ENCODE data around the gene DIRAS2. TPM values are rescaled to one million over a fixed set of nuclear protein-coding genes. Genes with fewer than 3 reads are reported as not detected.

Gene DIRAS2
- polyA plus RNA-seq, 2 of the 4 experiments (the other 2 are of a cell fraction): 0.08 to 0.12 TPM

GRCh38 chr9:90659650-90660364 is 17.2 kb upstream of the DIRAS2 start:
- 4% methylated on average over 3 of the region's 3 CpGs for WGBS (ENCODE audit: missing lambda C conversion rate)
- FAIRE-seq: no peak
- ChIA-PET POLR2A (no interaction called here), CTCF (interaction anchor here (1.2 kb wide), 1 partner anchor 17 kb away, joined by 3 read pairs; no protein-coding TSS in a partner anchor)
- ATAC-seq: no peak
- Histone ChIP-seq H3K9me3 (peaks cover 5% of the 10 kb centered on the region; the same call in 1 of the 3 replicates), H3K4me2 (no peak overlapping the region), H3K4me1 (no peaks in the 10 kb centered on the region), H3K4me3 (no peak overlapping the region), H3K27ac (no peak overlapping the region)
- DNase-seq (ENCODE audit: low read depth in 1 of 2, low spot score in 1 of 2): no peak
- no peak for TF ChIP-seq RNF2 (IDR thresholded peaks at IDR 0.05; ENCODE audit: borderline replicate concordance, low read depth)
- peak; percentile 24; the same call in 1 of the 2 replicates for TF ChIP-seq GATA3 (IDR thresholded peaks at IDR 0.05; ENCODE audit: borderline replicate concordance)

DNA sequence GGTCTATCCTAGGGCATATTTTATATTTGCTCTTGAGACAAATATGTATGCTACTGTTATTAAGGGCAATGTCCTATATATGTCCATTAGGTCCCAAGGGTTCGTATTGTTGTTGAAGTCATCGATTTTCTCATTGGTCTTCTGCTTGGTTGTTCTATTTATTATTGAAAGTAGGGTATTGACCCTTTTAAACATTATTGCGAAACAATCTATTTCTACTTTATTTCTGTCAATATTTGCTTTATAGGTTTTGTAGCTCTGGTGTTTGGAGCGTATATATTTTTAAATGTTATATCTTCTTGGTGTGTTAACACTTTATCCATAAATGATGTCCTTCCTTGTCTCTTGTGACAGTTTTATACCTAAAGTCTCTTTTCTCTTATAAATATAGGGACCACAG is 16.2 kb upstream of the DIRAS2 start:
- Histone ChIP-seq H3K27ac (no peak overlapping the region), H3K9me3 (peaks cover 2% of the 10 kb centered on the region; the same call in 1 of the 3 replicates), H3K4me1 (no peaks in the 10 kb centered on the region), H3K4me3 (no peak overlapping the region), H3K4me2 (no peak overlapping the region)
- POLR2A ChIA-PET: no interaction called here
- DNase-seq (ENCODE audit: low read depth in 1 of 2, low spot score in 1 of 2) (no peak), ATAC-seq (no peak), FAIRE-seq (no peak)
- TF ChIP-seq, protein P1, sequence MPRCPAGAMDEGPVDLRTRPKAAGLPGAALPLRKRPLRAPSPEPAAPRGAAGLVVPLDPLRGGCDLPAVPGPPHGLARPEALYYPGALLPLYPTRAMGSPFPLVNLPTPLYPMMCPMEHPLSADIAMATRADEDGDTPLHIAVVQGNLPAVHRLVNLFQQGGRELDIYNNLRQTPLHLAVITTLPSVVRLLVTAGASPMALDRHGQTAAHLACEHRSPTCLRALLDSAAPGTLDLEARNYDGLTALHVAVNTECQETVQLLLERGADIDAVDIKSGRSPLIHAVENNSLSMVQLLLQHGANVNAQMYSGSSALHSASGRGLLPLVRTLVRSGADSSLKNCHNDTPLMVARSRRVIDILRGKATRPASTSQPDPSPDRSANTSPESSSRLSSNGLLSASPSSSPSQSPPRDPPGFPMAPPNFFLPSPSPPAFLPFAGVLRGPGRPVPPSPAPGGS (IDR thresholded peaks at IDR 0.05): no peak
- TF ChIP-seq RCOR1 (IDR thresholded peaks at IDR 0.05; ENCODE audit: low read depth, low read length) (no peak), PBX3 (IDR thresholded peaks at IDR 0.05) (no peak), MAFK (IDR thresholded peaks at IDR 0.05; ENCODE audit: partially characterized antibody) (no peak), EHF (CRISPR knock-in tag; IDR thresholded peaks at IDR 0.05) (no peak), EP300 (IDR thresholded peaks at IDR 0.05) (no peak), CHD2 (IDR thresholded peaks at IDR 0.05; ENCODE audit: low read length, partially characterized antibody) (no peak), CEBPB (IDR thresholded peaks at IDR 0.05) (no peak), ZFP36 (IDR thresholded peaks at IDR 0.05; ENCODE audit: borderline replicate concordance, partially characterized antibody) (no peak), CHD4 (IDR thresholded peaks at IDR 0.05; ENCODE audit: borderline replicate concordance) (no peak), MAZ (IDR thresholded peaks at IDR 0.05; ENCODE audit: borderline replicate concordance, low read depth, low read length) (no peak), HMGXB4 (CRISPR knock-in tag; IDR thresholded peaks at IDR 0.05; ENCODE audit: borderline replicate concordance) (no peak), REST (IDR thresholded peaks at IDR 0.05) (no peak), NFE2L2 (conservative IDR thresholded peaks at IDR 0.05; ENCODE audit: low read length) (no peak), EHMT2 (IDR thresholded peaks at IDR 0.05; ENCODE audit: low read depth) (no peak)
- TF ChIP-seq, protein P2, sequence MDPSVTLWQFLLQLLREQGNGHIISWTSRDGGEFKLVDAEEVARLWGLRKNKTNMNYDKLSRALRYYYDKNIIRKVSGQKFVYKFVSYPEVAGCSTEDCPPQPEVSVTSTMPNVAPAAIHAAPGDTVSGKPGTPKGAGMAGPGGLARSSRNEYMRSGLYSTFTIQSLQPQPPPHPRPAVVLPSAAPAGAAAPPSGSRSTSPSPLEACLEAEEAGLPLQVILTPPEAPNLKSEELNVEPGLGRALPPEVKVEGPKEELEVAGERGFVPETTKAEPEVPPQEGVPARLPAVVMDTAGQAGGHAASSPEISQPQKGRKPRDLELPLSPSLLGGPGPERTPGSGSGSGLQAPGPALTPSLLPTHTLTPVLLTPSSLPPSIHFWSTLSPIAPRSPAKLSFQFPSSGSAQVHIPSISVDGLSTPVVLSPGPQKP (IDR thresholded peaks at IDR 0.05; ENCODE audit: low read depth, low read length): no peak
- TF ChIP-seq, protein P3, sequence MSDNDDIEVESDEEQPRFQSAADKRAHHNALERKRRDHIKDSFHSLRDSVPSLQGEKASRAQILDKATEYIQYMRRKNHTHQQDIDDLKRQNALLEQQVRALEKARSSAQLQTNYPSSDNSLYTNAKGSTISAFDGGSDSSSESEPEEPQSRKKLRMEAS (IDR thresholded peaks at IDR 0.05): no peak
- 3% methylated on average over 4 of the region's 4 CpGs for WGBS (ENCODE audit: missing lambda C conversion rate)
- CTCF ChIA-PET: interaction anchor here (1.4 to 1.5 kb wide), 2 partner anchors 14 to 16 kb away, joined by 3 read pairs; partner anchors contain the start of gene DIRAS2

Data from A549 (cell line).